Right cardiac atrium (tissue), 5 donors: ENCODE results near the gene RPGRIP1. TPM values are rescaled to one million over a fixed set of nuclear protein-coding genes. Genes with fewer than 3 reads are reported as not detected.

Experiments
- ATAC-seq, 2 donors: fragments of 200-7000 bp; cut with Tn5 transposase; one replicate each; pipeline versions ENCODE4 v1.8.0 to v1.9.1; 2020; ENCODE audit warnings: moderate library complexity in 2 of 2, mild to moderate bottlenecking in 1 of 2
- DNase-seq, 3 donors: peaks; one replicate each; pipeline ENCODE4 v3.0.0-alpha.2; 2020
- H3K27ac ChIP-seq: one replicate; pipeline ENCODE4 v1.5.1; 2013; ENCODE audit warnings: mild to moderate bottlenecking, low read length, control low read depth, moderate library complexity
- H3K27me3 ChIP-seq: one replicate; pipeline ENCODE4 v1.6.1; 2013; ENCODE audit not compliant: control insufficient read depth, insufficient read depth
- H3K4me1 ChIP-seq: one replicate; pipeline ENCODE4 v1.6.1; 2013; ENCODE audit warnings: low read length; ENCODE audit not compliant: control insufficient read depth, insufficient read depth
- H3K4me3 ChIP-seq: one replicate; pipeline ENCODE4 v1.5.1; 2013; ENCODE audit warnings: low read length, control low read depth
- H3K9me3 ChIP-seq: one replicate; pipeline ENCODE4 v1.6.1; 2013; ENCODE audit warnings: low read length; ENCODE audit not compliant: control insufficient read depth
- WGBS: extraction: QIAGEN DNeasy Blood & Tissue Kit; methylation state at CpG from one replicate; pipeline ENCODE4 v1.1.7; 2013; 5-methylcytosine and 5-hydroxymethylcytosine counted together
- intact Hi-C, 4 donors: fragments of 100-400 bp; cut with DNase I; formaldehyde crosslinking; loops; one replicate each; pipeline versions ENCODE4 v1.11.0 to v1.14.0; 2022 to 2023
- long read RNA-seq, 4 donors: library from polyadenylated mRNA; unstranded; transcript quantifications; one replicate each; pipeline ENCODE4 v2.0.0, GENCODE V29; 2020 to 2021
- polyA plus RNA-seq: library from polyadenylated mRNA; stranded (reverse); fragments of 200-250 nt; gene quantifications from one replicate; pipeline ENCODE4 v1.2.3, GENCODE V29; 2013
- total RNA-seq, 4 donors: library from RNA; stranded (reverse); fragmentation: NEBNext Ultra II Directional; extraction: Animal tissue kit (Norgen Biotek cat#: 25700); gene quantifications; one replicate each; pipeline ENCODE4 v1.2.1, GENCODE V29; 2021
- donor health status: healthy with polysubstance abuse.
- donor health status: DM: no; HTN: yes; CAD: no.
- donor health status: DM: no; HTN: no; CAD: no.
- donor health status: DM: no; HTN: yes; CAD: no; lungs with severe emphysema.
- donor health status: DM: yes; HTN: yes; CAD: no.

Gene RPGRIP1
- total RNA-seq, result 1 to 10 TPM in 1 of 4 donors, under 1 TPM in 3; 0.20 to 1.0 (median 0.61) TPM
- polyA plus RNA-seq, result 0.27 TPM
- long read RNA-seq, donor 1, result 0 reads
- long read RNA-seq, donor 2, result 0 reads
- long read RNA-seq, donor 3, result 0 reads
- long read RNA-seq, donor 4, result 0 reads

- Histone ChIP-seq H3K9me3 (no peaks in the 10 kb centered on the region), H3K27ac (no peak within 1 kb of the TSS), H3K4me1 (no peaks in the 10 kb centered on the region), H3K4me3 (no peak within 1 kb of the TSS), H3K27me3 (no peaks in the 10 kb centered on the region)
- intact Hi-C loops, result no loop called here
- 94% methylated on average over 2 of the region's 2 CpGs for WGBS
- no peak for ATAC-seq
- no peak for DNase-seq
Observed at GRCh38 chr14:21279783-21280182, at the start of gene RPGRIP1. Gene RPGRIP1, plus strand, starts transcription at chr14:21280083. Its CDS starts 7,894 bp downstream, at chr14:21287977.

GRCh38 chr14:21231020-21231652, 48.7 kb upstream of the RPGRIP1 start:
- WGBS, result 79% methylated on average over 14 of the region's 14 CpGs
- H3K27me3 ChIP-seq, result no peaks in the 10 kb centered on the region
- no peak overlapping the region for H3K27ac ChIP-seq
- intact Hi-C loops, result no loop called here
- H3K4me1 ChIP-seq, result peaks cover 5% of the 10 kb centered on the region
- DNase-seq, result no peak
- H3K4me3 ChIP-seq, result no peak overlapping the region
- no peaks in the 10 kb centered on the region for H3K9me3 ChIP-seq
- no peak for ATAC-seq

- WGBS, result 46% methylated on average over 8 of the region's 8 CpGs
- H3K27ac ChIP-seq, result no peak overlapping the region
- H3K4me1 ChIP-seq, result peaks cover 5% of the 10 kb centered on the region
- ATAC-seq (peak; percentile 30 to 33), DNase-seq (no peak)
- no peaks in the 10 kb centered on the region for H3K9me3 ChIP-seq
- intact Hi-C loops, result no loop called here
- H3K27me3 ChIP-seq, result no peaks in the 10 kb centered on the region
- H3K4me3 ChIP-seq, result no peak overlapping the region
Observed at GRCh38 chr14:21233457-21234076, 46.3 kb upstream of the RPGRIP1 start.

- H3K4me1 ChIP-seq, result peaks cover 9% of the 10 kb centered on the region
- H3K27ac ChIP-seq, result no peak overlapping the region
- no peak for ATAC-seq
- no peak overlapping the region for H3K4me3 ChIP-seq
- DNase-seq, result no peak
- 79% methylated on average over 5 of the region's 5 CpGs for WGBS
- intact Hi-C loops, result no loop called here
- H3K27me3 ChIP-seq, result no peaks in the 10 kb centered on the region
- H3K9me3 ChIP-seq, result no peaks in the 10 kb centered on the region
Observed at GRCh38 chr14:21234112-21234511, 45.8 kb upstream of the RPGRIP1 start.

GRCh38 chr14:21236948-21237797, 42.7 kb upstream of the RPGRIP1 start:
- WGBS, result 79% methylated on average over 6 of the region's 6 CpGs
- ATAC-seq (no peak), DNase-seq (no peak)
- Histone ChIP-seq H3K4me3 (no peak overlapping the region), H3K9me3 (no peaks in the 10 kb centered on the region), H3K27ac (no peak overlapping the region), H3K27me3 (no peaks in the 10 kb centered on the region), H3K4me1 (peaks cover 10% of the 10 kb centered on the region)
- intact Hi-C loops, result no loop called here

- H3K4me1 ChIP-seq, result peaks cover 9% of the 10 kb centered on the region
- no peaks in the 10 kb centered on the region for H3K27me3 ChIP-seq
- intact Hi-C loops, result no loop called here
- 96% methylated on average over 11 of the region's 11 CpGs for WGBS
- H3K9me3 ChIP-seq, result no peaks in the 10 kb centered on the region
- DNase-seq, result no peak
- no peak overlapping the region for H3K27ac ChIP-seq
- ATAC-seq, result no peak
- no peak overlapping the region for H3K4me3 ChIP-seq
Observed at GRCh38 chr14:21238823-21239518, 40.9 kb upstream of the RPGRIP1 start.

GRCh38 chr14:21240417-21240816, 39.5 kb upstream of the RPGRIP1 start:
- Histone ChIP-seq H3K27me3 (no peaks in the 10 kb centered on the region), H3K27ac (no peak overlapping the region), H3K9me3 (no peaks in the 10 kb centered on the region), H3K4me3 (no peak overlapping the region), H3K4me1 (peaks cover 9% of the 10 kb centered on the region)
- WGBS, result 49% methylated on average over 2 of the region's 2 CpGs
- intact Hi-C loops, result loop anchor here in 1 of 4 donors (10.0 kb wide), 1 partner anchor 144 kb away; the partner anchor contains the start of gene SUPT16H
- ATAC-seq (peak in 1 of 2 donors; percentile 23), DNase-seq (no peak)

- intact Hi-C loops, result loop anchor here in 1 of 4 donors (10.0 kb wide), 1 partner anchor 143 kb away; the partner anchor contains the start of gene SUPT16H
- ATAC-seq, result no peak
- WGBS, result 90% methylated on average over 1 of the region's 1 CpG
- no peak for DNase-seq
- Histone ChIP-seq H3K27me3 (no peaks in the 10 kb centered on the region), H3K4me3 (no peak overlapping the region), H3K9me3 (no peaks in the 10 kb centered on the region), H3K4me1 (peaks cover 9% of the 10 kb centered on the region), H3K27ac (peak overlapping the region; percentile 45)
Observed at GRCh38 chr14:21241218-21241819, 38.6 kb upstream of the RPGRIP1 start.

- ATAC-seq (peak in 1 of 2 donors; percentile 33), DNase-seq (no peak)
- no peak overlapping the region for H3K4me3 ChIP-seq
- no peaks in the 10 kb centered on the region for H3K27me3 ChIP-seq
- intact Hi-C loops, result loop anchor here in 1 of 4 donors (10.0 kb wide), 1 partner anchor 140 kb away; the partner anchor contains the start of gene SUPT16H
- 87% methylated on average over 7 of the region's 7 CpGs for WGBS
- no peak overlapping the region for H3K27ac ChIP-seq
- H3K9me3 ChIP-seq, result no peaks in the 10 kb centered on the region
- peaks cover 4% of the 10 kb centered on the region for H3K4me1 ChIP-seq
Observed at GRCh38 chr14:21244544-21244943, 35.3 kb upstream of the RPGRIP1 start.

- no peak for ATAC-seq
- H3K27me3 ChIP-seq, result no peaks in the 10 kb centered on the region
- no peak for DNase-seq
- intact Hi-C loops, result loop anchor here in 1 of 4 donors (10.0 kb wide), 1 partner anchor 139 kb away; the partner anchor contains the start of gene SUPT16H
- H3K27ac ChIP-seq, result no peak overlapping the region
- no peak overlapping the region for H3K4me3 ChIP-seq
- 95% methylated on average over 7 of the region's 7 CpGs for WGBS
- no peaks in the 10 kb centered on the region for H3K9me3 ChIP-seq
- H3K4me1 ChIP-seq, result peaks cover 4% of the 10 kb centered on the region
Observed at GRCh38 chr14:21245813-21246212, 34.1 kb upstream of the RPGRIP1 start.
